NCI-H446 treated with DMSO at 0.1 percent for 48 hours (cell line): Measurements from ENCODE around the gene ZCWPW2.

Experiments used
- DNase-seq: peaks from one replicate; lab custom pipeline; 2025; lab: John Stamatoyannopoulos, UW

Gene ZCWPW2

GRCh38 chr3:28376424-28376823 lies 27.9 kb downstream of the ZCWPW2 start:
- no peak for DNase-seq

- DNase-seq: no peak
Measured at GRCh38 chr3:28386049-28386448, 37.5 kb downstream of the ZCWPW2 start.

- DNase-seq: no peak
Measured at GRCh38 chr3:28388978-28389377, 40.5 kb downstream of the ZCWPW2 start.

- no peak for DNase-seq
Measured at GRCh38 chr3:28399206-28399605, 50.7 kb downstream of the ZCWPW2 start.

- no peak for DNase-seq
Measured at GRCh38 chr3:28406241-28406640, 57.7 kb downstream of the ZCWPW2 start.

GRCh38 chr3:28449398-28449797 lies 100.9 kb downstream of the ZCWPW2 start:
- no peak for DNase-seq

- no peak for DNase-seq
Measured at GRCh38 chr3:28462866-28463265, 114.3 kb downstream of the ZCWPW2 start.

GRCh38 chr3:28467414-28467813 lies 118.9 kb downstream of the ZCWPW2 start:
- no peak for DNase-seq

- peak; percentile 26 for DNase-seq
Measured at GRCh38 chr3:28476194-28476593, 127.7 kb downstream of the ZCWPW2 start.

GRCh38 chr3:28476764-28477163 lies 128.2 kb downstream of the ZCWPW2 start:
- DNase-seq: no peak

GRCh38 chr3:28485164-28485563 lies 136.6 kb downstream of the ZCWPW2 start:
- no peak for DNase-seq

- DNase-seq: no peak
Measured at GRCh38 chr3:28495301-28495700, 146.8 kb downstream of the ZCWPW2 start.

GRCh38 chr3:28502397-28502937 lies 153.9 kb downstream of the ZCWPW2 start:
- DNase-seq: no peak

GRCh38 chr3:28504976-28505375 lies 156.5 kb downstream of the ZCWPW2 start:
- DNase-seq: no peak

GRCh38 chr3:28521663-28522062 lies 173.1 kb downstream of the ZCWPW2 start:
- DNase-seq: no peak

GRCh38 chr3:28542351-28542750 lies 193.8 kb downstream of the ZCWPW2 start:
- DNase-seq: no peak

GRCh38 chr3:28544236-28544635 lies 195.7 kb downstream of the ZCWPW2 start:
- DNase-seq: peak; percentile 38

- no peak for DNase-seq
Measured at GRCh38 chr3:28544831-28545230, 196.3 kb downstream of the ZCWPW2 start.

GRCh38 chr3:28547677-28548076 lies 199.2 kb downstream of the ZCWPW2 start:
- DNase-seq: no peak

GRCh38 chr3:28553175-28553574 lies 204.7 kb downstream of the ZCWPW2 start:
- DNase-seq: no peak

- no peak for DNase-seq
Measured at GRCh38 chr3:28556195-28556594, 207.7 kb downstream of the ZCWPW2 start.

GRCh38 chr3:28564211-28564610 lies 215.7 kb downstream of the ZCWPW2 start:
- no peak for DNase-seq

- DNase-seq: no peak
Measured at GRCh38 chr3:28569357-28569756, 220.8 kb downstream of the ZCWPW2 start.

- DNase-seq: no peak
Measured at GRCh38 chr3:28574036-28574435, 225.5 kb downstream of the ZCWPW2 start.
